K562 (cell line): ENCODE results near the gene DAPP1. TPM values are rescaled to one million over a fixed set of nuclear protein-coding genes. Genes with fewer than 3 reads are reported as not detected.

Experiments
- ATAC-seq: fragments of 200-7000 bp; cut with Tn5 transposase; 3 replicates; pipeline ENCODE4 v1.9.1; 2020; ENCODE audit warnings: moderate library complexity
- BruUV-seq: library from RNA; stranded (reverse); fragments of 400-500 nt; replicated peaks from 2 replicates; lab custom pipeline; 2021; lab: Mats Ljungman, UMichigan
- CTCF ChIA-PET: fragments of 300-600 bp; formaldehyde crosslinking; extraction: SDS; loops from one replicate; lab custom pipeline; 2021; ENCODE audit warnings: low intra/inter-chr PET ratio; lab: Yijun Ruan, JAX
- POLR2A ChIA-PET: fragments of 300-600, 350-650 bp; sonication (Branson Sonifier 250); formaldehyde crosslinking; extraction: SDS; loops from one replicate; lab custom pipeline; 2021; ENCODE audit warnings: antibody characterized with exemption, inconsistent platforms; lab: Yijun Ruan, JAX
- DNase-seq, 4 experiments: peaks; one replicate each; pipeline versions ENCODE4 v3.0.0 to v3.0.0-alpha.2; 2011 to 2018; ENCODE audit warnings: low spot score in 3 of 4, mixed read lengths in 3 of 4; ENCODE audit errors: extremely low read depth in 1 of 4
- FAIRE-seq: peaks from 2 replicates; lab custom pipeline; 2011; peaks lifted over from hg19 to GRCh38; lab: Jason Lieb, UNC
- H2AFZ ChIP-seq: 2 replicates; pipeline ENCODE4 v1.6.0; 2011; ENCODE audit warnings: low read depth, low read length, control low read depth, inconsistent platforms
- H3K27ac ChIP-seq: fragments of 200-600 bp; 3 replicates; pipeline ENCODE4 v1.8.0; 2011; ENCODE audit warnings: low read depth, mild to moderate bottlenecking, control low read depth, inconsistent platforms, low read length, moderate library complexity, mixed read lengths; ENCODE audit errors: extremely low read depth
- H3K27me3 ChIP-seq, 2 experiments: fragments of 300-600 bp in 1 of 2; 2 replicates in 1 of 2; 3 replicates in 1 of 2; pipeline versions ENCODE4 v1.6.0 to v1.8.0; 2011; ENCODE audit warnings: inconsistent platforms in 2 of 2, low read length in 2 of 2, mild to moderate bottlenecking in 1 of 2, mixed read lengths in 1 of 2, moderate library complexity in 1 of 2; ENCODE audit not compliant: control insufficient read depth in 2 of 2, insufficient read depth in 2 of 2
- H3K36me3 ChIP-seq: fragments of 300-600 bp; 3 replicates; pipeline ENCODE4 v1.8.0; 2011; ENCODE audit warnings: mild to moderate bottlenecking, low read length, inconsistent platforms; ENCODE audit not compliant: control insufficient read depth, insufficient read depth
- H3K4me1 ChIP-seq, 2 experiments: fragments of 200-600 bp in 1 of 2; replicated peaks in 1 of 2; 2 replicates in 1 of 2; 3 replicates in 1 of 2; pipeline versions ENCODE4 v1.5.1 to v1.8.0; 2011; ENCODE audit warnings: inconsistent platforms in 2 of 2, low read length in 2 of 2, mild to moderate bottlenecking in 1 of 2, mixed read lengths in 1 of 2, moderate library complexity in 1 of 2; ENCODE audit not compliant: control insufficient read depth in 2 of 2, insufficient read depth in 2 of 2
- H3K4me2 ChIP-seq: 2 replicates; pipeline ENCODE4 v1.6.1; 2011; ENCODE audit warnings: low read length, control low read depth, inconsistent platforms, mixed read lengths; ENCODE audit not compliant: insufficient read depth
- H3K4me3 ChIP-seq: fragments of 200-600 bp; sonication (generic), shearing (Covaris generic); 2 replicates; pipeline ENCODE4 v1.5.1; 2016; ENCODE audit warnings: control low read depth, inconsistent platforms
- H3K79me2 ChIP-seq: fragments of 200-600 bp; 3 replicates; pipeline ENCODE4 v1.8.0; 2011; ENCODE audit warnings: low read length, inconsistent platforms; ENCODE audit not compliant: control insufficient read depth, insufficient read depth
- H3K9ac ChIP-seq, 2 experiments: 2 replicates each; pipeline versions ENCODE4 v1.6.0 to v1.6.1; 2011; ENCODE audit warnings: low read depth in 2 of 2, low read length in 2 of 2, control low read depth in 1 of 2, inconsistent platforms in 1 of 2, mild to moderate bottlenecking in 1 of 2, mixed read lengths in 1 of 2; ENCODE audit not compliant: insufficient read depth in 1 of 2
- H3K9me1 ChIP-seq: one replicate; pipeline ENCODE4 v1.6.0; 2011; ENCODE audit warnings: inconsistent platforms, mild to moderate bottlenecking, low read length, moderate library complexity; ENCODE audit not compliant: control insufficient read depth, insufficient read depth
- H3K9me3 ChIP-seq: replicated peaks from 2 replicates; pipeline ENCODE4 v1.5.1; 2011; ENCODE audit warnings: low read depth, low read length, inconsistent platforms; ENCODE audit not compliant: control insufficient read depth, insufficient read depth
- H4K20me1 ChIP-seq: replicated peaks from 2 replicates; pipeline ENCODE4 v1.6.1; 2011; ENCODE audit warnings: low read length, inconsistent platforms, mixed read lengths; ENCODE audit not compliant: control insufficient read depth, insufficient read depth
- BMI1 ChIP-seq: fragments of 150-350 bp; IDR thresholded peaks from 2 replicates; pipeline ENCODE4 v1.6.1; 2014; ENCODE audit warnings: low read length
- FOXJ2 ChIP-seq: fragments of 200-800 bp; sonication (Bioruptor generic); IDR thresholded peaks from 2 replicates; pipeline ENCODE4 v1.6.1; 2016; ENCODE audit warnings: missing genetic modification characterization, missing compliant biosample characterization
- KDM1A ChIP-seq, 2 experiments: fragments of 450-650 bp; IDR thresholded peaks; 2 replicates each; pipeline ENCODE4 v1.6.1; 2016; ENCODE audit warnings: mild to moderate bottlenecking in 2 of 2
- PTRF ChIP-seq: fragments of 450-650 bp; IDR thresholded peaks from 2 replicates; pipeline ENCODE4 v1.6.1; 2016; ENCODE audit warnings: mild to moderate bottlenecking, missing genetic modification characterization, missing compliant biosample characterization
- TRIM24 ChIP-seq, 2 experiments: fragments of 450-650 bp; IDR thresholded peaks; 2 replicates each; pipeline ENCODE4 v1.6.1; 2016
- XRCC4 ChIP-seq: IDR thresholded peaks from one replicate; pipeline ENCODE4 v1.6.1; 2011; ENCODE audit not compliant: insufficient read depth, insufficient read length; ENCODE audit errors: extremely low read depth
- WGBS: fragments of 100-300 bp; shearing (Covaris generic); methylation state at CpG from one replicate; pipeline ENCODE4 v1.1.6; 2016; ENCODE audit warnings: low coverage, mixed read lengths; ENCODE audit not compliant: insufficient coverage; ENCODE audit errors: missing lambda C conversion rate; 5-methylcytosine and 5-hydroxymethylcytosine counted together
- in situ Hi-C: fragments of 300-500 bp; cut with MboI; formaldehyde crosslinking; loops from 4 replicates; pipeline ENCODE4 v1.15.0; 2018; ENCODE audit warnings: inconsistent platforms, mixed read lengths
- intact Hi-C: fragments of 100-400 bp; cut with micrococcal nuclease; formaldehyde crosslinking; loops from 2 replicates; pipeline ENCODE4 v1.14.2; 2022
- polyA plus RNA-seq, 8 experiments: library from polyadenylated mRNA; depleted of rRNA in 4 of 8; stranded (reverse) in 5 of 8; unstranded in 3 of 8; fragments of >200 nt; fragmentation: Nextera tagmentation in 2 of 8; fragmentation: Illumina TruSeq in 1 of 8; extraction: Ambion mirVana in 2 of 8; extraction: Trizol in 1 of 8; gene quantifications; 2 replicates each; pipeline versions ENCODE4 v1.2.1 to v1.2.3, GENCODE V29; 2011 to 2014; ENCODE audit warnings: inconsistent platforms in 1 of 8, missing spikeins in 1 of 8
- total RNA-seq, 7 experiments: library from RNA; depleted of rRNA in 6 of 7; stranded (reverse); fragments of >200 nt in 6 of 7; fragmentation: Illumina TruSeq in 2 of 7; extraction: Trizol in 2 of 7; gene quantifications; 2 replicates each; pipeline versions ENCODE4 v1.2.1 to v1.2.3, GENCODE V29; 2011 to 2021; ENCODE audit warnings: low replicate concordance in 1 of 7
- TF ChIP-seq, protein P1 (sequence below): fragments of 250-450 bp; sonication (Bioruptor Pico); IDR thresholded peaks from 2 replicates; pipeline ENCODE4 v1.5.0; 2021; ENCODE audit warnings: mild to moderate bottlenecking, moderate library complexity
- TF ChIP-seq, protein P2 (sequence below): IDR thresholded peaks from 2 replicates; pipeline ENCODE4 v1.6.1; 2014; ENCODE audit warnings: antibody characterized with exemption
- TF ChIP-seq, protein P3 (sequence below): IDR thresholded peaks from 2 replicates; pipeline ENCODE4 v1.6.1; 2011; ENCODE audit not compliant: insufficient read length; ENCODE audit errors: extremely low read depth

The DAPP1 gene
- total and polyA plus RNA-seq, 9 of the 15 experiments (the other 6 are each of a cell fraction or from before 2014, with no cell fraction given) = 1.9 to 7.2 (median 3.6) TPM

DNA sequence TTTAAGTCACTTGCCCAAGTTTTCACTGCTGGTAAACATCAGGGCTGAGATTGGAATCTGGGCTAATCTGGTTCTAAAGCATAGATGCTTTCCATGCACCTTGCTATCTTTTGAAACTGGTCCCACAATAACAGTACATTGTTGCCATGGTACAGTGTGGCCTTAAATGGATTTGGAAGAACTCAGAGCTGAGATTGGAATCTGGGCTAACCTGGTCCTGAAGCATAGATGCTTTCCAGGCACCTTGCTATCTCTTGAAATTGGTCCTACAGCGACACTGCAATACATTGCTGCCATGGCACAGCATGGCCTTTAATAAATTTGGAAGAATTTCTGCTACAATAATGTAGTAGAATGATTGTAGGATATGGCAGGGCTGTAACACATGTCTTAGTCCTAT is 28.6 kb downstream of the DAPP1 start:
- Histone ChIP-seq H3K9me1 (no peaks in the 10 kb centered on the region), H3K9ac (no peak overlapping the region), H3K27me3 (no peaks in the 10 kb centered on the region), H3K79me2 (no peaks in the 10 kb centered on the region), H3K4me3 (no peak overlapping the region), H2AFZ (no peak overlapping the region), H3K9me3 (no peaks in the 10 kb centered on the region), H3K36me3 (no peaks in the 10 kb centered on the region), H3K4me2 (no peak overlapping the region), H3K27ac (no peak overlapping the region), H4K20me1 (no peaks in the 10 kb centered on the region), H3K4me1 (peaks cover 0 to 26% of the 10 kb centered on the region in 2 experiments; a peak in 2 of 5 replicates)
- FAIRE-seq = no peak
- intact Hi-C loops (no loop called here), in situ Hi-C loops (no loop called here)
- no peak for ATAC-seq
- 100% methylated on average over 1 of the region's 1 CpG for WGBS
- DNase-seq = no peak
- ChIA-PET CTCF (no interaction called here), POLR2A (interaction anchor here (0.9 kb wide), 1 partner anchor 14 kb away, joined by 3 read pairs; no protein-coding TSS in a partner anchor)
- no TSS peak for BruUV-seq
- TF ChIP-seq PTRF (tag) = no peak
- TF ChIP-seq KDM1A (IDR thresholded peaks at IDR 0.05) = 0 out of 4 replicates have a peak, but pooled peaks of 1 of the 2 experiments have one; percentile 17
- TF ChIP-seq FOXJ2 = peak; percentile 86

DNA sequence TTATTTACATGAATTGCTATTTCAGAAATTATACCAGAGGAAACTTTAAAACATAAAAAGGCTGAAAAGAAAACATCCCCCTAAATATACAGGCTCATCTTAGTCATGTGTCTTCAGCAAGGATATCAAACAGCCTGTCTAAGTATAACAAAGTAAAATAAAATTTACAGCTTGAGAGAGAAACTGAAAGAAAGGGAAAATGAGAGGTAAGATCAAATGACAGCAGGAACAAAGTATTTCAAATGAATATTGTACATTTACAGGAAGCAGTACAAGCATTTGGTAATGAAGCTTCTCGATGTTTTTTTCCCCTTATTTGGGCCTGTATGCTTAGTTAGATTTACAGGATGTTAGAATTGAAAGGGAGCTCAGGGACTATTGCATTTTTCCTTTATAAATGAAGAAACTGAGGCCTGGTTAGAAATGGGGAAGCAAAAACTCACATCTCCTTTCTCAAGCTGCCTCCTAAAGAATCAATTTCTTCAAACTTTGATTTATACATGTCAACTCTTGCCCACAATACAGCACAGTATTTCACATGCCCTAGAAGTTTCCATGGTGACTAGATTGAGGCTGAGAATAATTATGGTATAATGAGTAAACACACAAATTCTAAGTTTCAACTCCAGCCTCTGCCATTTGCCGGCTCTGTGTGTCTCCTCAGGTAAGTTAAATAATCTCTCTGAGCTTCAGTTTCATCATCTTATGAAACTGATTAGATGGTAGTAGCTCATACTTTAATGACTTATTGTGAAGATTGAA is 29.3 kb downstream of the DAPP1 start:
- in situ Hi-C loops (no loop called here), intact Hi-C loops (no loop called here)
- Histone ChIP-seq H4K20me1 (no peaks in the 10 kb centered on the region), H3K4me3 (no peak overlapping the region), H3K36me3 (no peaks in the 10 kb centered on the region), H3K27me3 (no peaks in the 10 kb centered on the region), H3K27ac (no peak overlapping the region), H3K9me1 (no peaks in the 10 kb centered on the region), H3K9ac (no peak overlapping the region), H3K79me2 (no peaks in the 10 kb centered on the region), H2AFZ (no peak overlapping the region), H3K9me3 (no peaks in the 10 kb centered on the region), H3K4me1 (peaks cover 0 to 26% of the 10 kb centered on the region in 2 experiments; a peak in 2 of 5 replicates), H3K4me2 (no peak overlapping the region)
- DNase-seq (no peak), FAIRE-seq (no peak), ATAC-seq (no peak)
- WGBS = 58% methylated on average over 2 of the region's 2 CpGs
- ChIA-PET CTCF (no interaction called here), POLR2A (interaction anchor here (0.6 to 0.9 kb wide), 2 partner anchors 15 to 101 kb away, joined by 3 to 4 read pairs; no protein-coding TSS in a partner anchor)
- BruUV-seq = no TSS peak
- TF ChIP-seq, protein P1, sequence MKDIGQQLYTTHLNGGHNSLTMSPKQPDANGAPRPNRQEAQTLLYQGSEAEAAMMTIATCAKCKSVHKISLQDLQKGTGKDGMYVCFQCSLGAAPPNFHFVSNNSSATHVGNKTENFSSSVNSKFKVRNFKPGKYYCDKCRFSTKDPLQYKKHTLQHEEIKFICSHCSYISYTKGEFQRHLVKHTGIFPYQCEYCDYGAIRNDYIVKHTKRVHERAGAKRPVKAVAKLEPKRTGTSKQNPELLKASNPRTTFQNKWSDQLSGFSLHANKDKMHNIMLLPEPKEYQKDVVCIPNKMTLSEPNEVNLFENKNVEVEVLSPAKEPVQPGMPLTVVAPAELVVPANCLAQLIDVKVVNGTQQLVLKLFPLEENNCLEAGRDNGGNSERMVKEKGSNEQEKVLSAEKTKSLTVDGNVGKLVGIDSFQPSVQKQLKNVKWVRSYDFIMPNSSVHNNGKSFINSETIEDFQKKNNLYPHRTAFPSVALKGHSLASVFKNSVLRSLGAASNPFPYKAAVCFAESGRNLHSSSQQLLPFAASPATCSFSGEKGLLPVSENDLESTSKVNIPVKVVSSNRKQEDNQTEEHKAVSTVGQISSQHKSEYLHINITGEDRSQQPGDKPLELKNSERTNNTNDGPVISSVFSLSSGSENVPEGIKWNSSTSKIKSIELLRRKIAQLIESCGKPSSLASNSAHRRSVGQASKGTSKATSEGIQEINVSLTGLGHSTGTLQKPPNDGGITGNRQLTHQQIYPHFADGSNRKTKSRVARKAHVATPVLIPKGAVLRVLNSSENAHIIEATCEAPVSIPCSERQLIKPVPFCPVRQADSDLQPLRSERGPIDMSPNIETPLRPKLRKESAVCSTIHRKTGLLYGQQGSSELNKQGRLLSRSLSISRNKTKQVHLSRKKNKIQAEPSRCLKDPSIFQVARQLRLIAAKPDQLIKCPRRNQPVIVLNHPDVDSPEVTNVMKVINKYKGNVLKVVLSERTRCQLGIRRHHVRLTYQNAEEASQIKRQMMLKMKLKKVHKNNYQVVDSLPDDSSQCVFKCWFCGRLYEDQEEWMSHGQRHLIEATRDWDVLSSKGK (CRISPR knock-in tag) = no peak
- TF ChIP-seq, protein P2, sequence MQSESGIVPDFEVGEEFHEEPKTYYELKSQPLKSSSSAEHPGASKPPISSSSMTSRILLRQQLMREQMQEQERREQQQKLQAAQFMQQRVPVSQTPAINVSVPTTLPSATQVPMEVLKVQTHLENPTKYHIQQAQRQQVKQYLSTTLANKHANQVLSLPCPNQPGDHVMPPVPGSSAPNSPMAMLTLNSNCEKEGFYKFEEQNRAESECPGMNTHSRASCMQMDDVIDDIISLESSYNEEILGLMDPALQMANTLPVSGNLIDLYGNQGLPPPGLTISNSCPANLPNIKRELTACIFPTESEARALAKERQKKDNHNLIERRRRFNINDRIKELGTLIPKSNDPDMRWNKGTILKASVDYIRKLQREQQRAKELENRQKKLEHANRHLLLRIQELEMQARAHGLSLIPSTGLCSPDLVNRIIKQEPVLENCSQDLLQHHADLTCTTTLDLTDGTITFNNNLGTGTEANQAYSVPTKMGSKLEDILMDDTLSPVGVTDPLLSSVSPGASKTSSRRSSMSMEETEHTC = no peak
- TF ChIP-seq BMI1 (no peak), TRIM24 (IDR thresholded peaks at IDR 0.05) (no peak), XRCC4 (no peak)
- TF ChIP-seq, protein P3, sequence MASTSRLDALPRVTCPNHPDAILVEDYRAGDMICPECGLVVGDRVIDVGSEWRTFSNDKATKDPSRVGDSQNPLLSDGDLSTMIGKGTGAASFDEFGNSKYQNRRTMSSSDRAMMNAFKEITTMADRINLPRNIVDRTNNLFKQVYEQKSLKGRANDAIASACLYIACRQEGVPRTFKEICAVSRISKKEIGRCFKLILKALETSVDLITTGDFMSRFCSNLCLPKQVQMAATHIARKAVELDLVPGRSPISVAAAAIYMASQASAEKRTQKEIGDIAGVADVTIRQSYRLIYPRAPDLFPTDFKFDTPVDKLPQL = no peak
